ENCODE data around the gene GPR132. TPM values are rescaled to one million over a fixed set of nuclear protein-coding genes. Genes with fewer than 3 reads are reported as not detected.
"Not testable (repeated sequence)": the region's sequence is repeated elsewhere in the genome, so short reads cannot be mapped to it uniquely, and the experiment has no call there.

GPR132 gene
- total RNA-seq, 3 donors from 2014 or later (not counting 1 experiment from before 2014, with no cell fraction given) = 18.2 to 30.3 (median 26.7) TPM

- intact Hi-C loops (cut with micrococcal nuclease) = loop anchor here (2.0 kb wide), 1 partner anchor 23 kb away; no protein-coding TSS in a partner anchor
- H3K36me3 Mint-ChIP-seq = no peaks in the 10 kb centered on the region
- Histone ChIP-seq H3K27me3 (ENCODE audit: control insufficient read depth, insufficient read depth, low read length) (no peaks in the 10 kb centered on the region), H3K4me3 (ENCODE audit: low read length) (peak overlapping the region; percentile 79), H3K27ac (ENCODE audit: low read length) (peak overlapping the region; percentile 99), H3K9me3 (ENCODE audit: control insufficient read depth, insufficient read depth, low read length) (no peaks in the 10 kb centered on the region), H3K36me3 (ENCODE audit: control insufficient read depth, insufficient read depth, low read length) (no peaks in the 10 kb centered on the region), H3K4me1 (ENCODE audit: control insufficient read depth, insufficient read depth, low read length) (peaks cover 93% of the 10 kb centered on the region)
- DNase-seq = peak in 1 of 2 donors; percentile 34
- no peaks in the 10 kb centered on the region for H3K9me3 Mint-ChIP-seq
- peak overlapping the region; percentile 96 for H3K27ac Mint-ChIP-seq
- H3K27me3 Mint-ChIP-seq (ENCODE audit: low read depth in 2 of 2) = no peaks in the 10 kb centered on the region
- WGBS (ENCODE audit: insufficient coverage) = 77% methylated on average over 10 of the region's 10 CpGs
- peaks cover 52 to 76% of the 10 kb centered on the region in 2 donors for H3K4me1 Mint-ChIP-seq
- peak overlapping the region; percentile 94 for H3K4me3 Mint-ChIP-seq
- TF ChIP-seq, protein P1, sequence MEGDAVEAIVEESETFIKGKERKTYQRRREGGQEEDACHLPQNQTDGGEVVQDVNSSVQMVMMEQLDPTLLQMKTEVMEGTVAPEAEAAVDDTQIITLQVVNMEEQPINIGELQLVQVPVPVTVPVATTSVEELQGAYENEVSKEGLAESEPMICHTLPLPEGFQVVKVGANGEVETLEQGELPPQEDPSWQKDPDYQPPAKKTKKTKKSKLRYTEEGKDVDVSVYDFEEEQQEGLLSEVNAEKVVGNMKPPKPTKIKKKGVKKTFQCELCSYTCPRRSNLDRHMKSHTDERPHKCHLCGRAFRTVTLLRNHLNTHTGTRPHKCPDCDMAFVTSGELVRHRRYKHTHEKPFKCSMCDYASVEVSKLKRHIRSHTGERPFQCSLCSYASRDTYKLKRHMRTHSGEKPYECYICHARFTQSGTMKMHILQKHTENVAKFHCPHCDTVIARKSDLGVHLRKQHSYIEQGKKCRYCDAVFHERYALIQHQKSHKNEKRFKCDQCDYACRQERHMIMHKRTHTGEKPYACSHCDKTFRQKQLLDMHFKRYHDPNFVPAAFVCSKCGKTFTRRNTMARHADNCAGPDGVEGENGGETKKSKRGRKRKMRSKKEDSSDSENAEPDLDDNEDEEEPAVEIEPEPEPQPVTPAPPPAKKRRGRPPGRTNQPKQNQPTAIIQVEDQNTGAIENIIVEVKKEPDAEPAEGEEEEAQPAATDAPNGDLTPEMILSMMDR (IDR thresholded peaks at IDR 0.05) = no peak
- no peak for ATAC-seq
Observed at GRCh38 chr14:105064001-105064400, 1.2 kb downstream of the GPR132 start.

DNA sequence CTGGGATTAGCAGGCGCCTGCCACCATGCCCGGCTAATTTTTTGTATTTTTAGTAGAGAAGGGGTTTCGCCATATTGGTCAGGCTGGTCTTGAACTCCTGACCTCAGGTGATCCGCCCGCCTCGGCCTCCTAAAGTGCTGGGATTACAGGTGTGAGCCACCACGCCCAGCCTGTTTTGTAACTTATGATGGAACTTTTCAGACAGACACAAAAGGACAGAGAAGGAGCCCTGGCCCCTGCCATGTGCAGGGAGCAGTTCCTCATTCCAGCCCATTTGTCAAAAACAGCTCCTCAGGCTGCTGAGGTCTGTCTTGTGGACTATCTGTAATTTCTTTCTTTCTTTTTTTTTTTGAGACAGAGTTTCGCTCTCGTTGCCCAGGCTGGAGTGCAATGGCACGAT is 1.7 kb downstream of the GPR132 start:
- H3K27me3 Mint-ChIP-seq (ENCODE audit: low read depth in 2 of 2); H3K36me3 Mint-ChIP-seq; H3K4me3 ChIP-seq (ENCODE audit: low read length); H3K36me3 ChIP-seq (ENCODE audit: control insufficient read depth, insufficient read depth, low read length); H3K27me3 ChIP-seq (ENCODE audit: control insufficient read depth, insufficient read depth, low read length); H3K9me3 Mint-ChIP-seq; intact Hi-C loops (cut with micrococcal nuclease); H3K9me3 ChIP-seq (ENCODE audit: control insufficient read depth, insufficient read depth, low read length); ATAC-seq: not testable (repeated sequence)
- DNase-seq = peak in 1 of 2 donors; percentile 32
- H3K27ac ChIP-seq (ENCODE audit: low read length) = peak overlapping the region; percentile 79
- 57% methylated on average over 10 of the region's 10 CpGs for WGBS (ENCODE audit: insufficient coverage)
- Mint-ChIP-seq H3K27ac (peak overlapping the region; percentile 96), H3K4me3 (peak overlapping the region; percentile 94), H3K4me1 (peaks cover 52 to 76% of the 10 kb centered on the region in 2 donors)
- H3K4me1 ChIP-seq (ENCODE audit: control insufficient read depth, insufficient read depth, low read length) = peaks cover 98% of the 10 kb centered on the region

DNA sequence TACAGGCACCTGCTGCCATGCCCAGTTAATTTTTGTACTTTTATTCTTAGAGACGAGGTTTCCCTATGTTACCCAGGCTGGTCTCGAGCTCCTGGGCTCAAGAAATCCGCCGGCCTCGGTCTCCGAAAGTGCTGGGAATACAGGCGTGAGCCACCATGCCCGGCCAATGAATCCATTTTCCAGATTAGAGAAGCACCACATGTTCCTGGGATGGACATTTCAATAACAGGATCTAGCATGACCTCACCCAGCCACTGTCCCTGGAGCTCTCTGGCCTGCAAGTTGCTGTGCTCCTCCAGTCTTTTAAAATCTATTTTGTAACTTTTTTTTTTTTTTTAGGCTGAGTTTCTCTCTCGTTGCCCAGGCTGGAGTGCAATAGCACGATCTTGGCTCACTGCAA is 2.2 kb downstream of the GPR132 start:
- peaks cover 98% of the 10 kb centered on the region for H3K4me1 ChIP-seq (ENCODE audit: control insufficient read depth, insufficient read depth, low read length)
- TF ChIP-seq, protein P1 (IDR thresholded peaks at IDR 0.05) = no peak
- H3K4me3 Mint-ChIP-seq = peak overlapping the region; percentile 86
- DNase-seq (no peak), ATAC-seq (no peak)
- no peak overlapping the region for H3K4me3 ChIP-seq (ENCODE audit: low read length)
- H3K27ac Mint-ChIP-seq = peak overlapping the region; percentile 96
- H3K36me3 ChIP-seq (ENCODE audit: control insufficient read depth, insufficient read depth, low read length) = no peaks in the 10 kb centered on the region
- peak overlapping the region; percentile 79 for H3K27ac ChIP-seq (ENCODE audit: low read length)
- 71% methylated on average over 10 of the region's 10 CpGs for WGBS (ENCODE audit: insufficient coverage)
- H3K4me1 Mint-ChIP-seq = peaks cover 52 to 76% of the 10 kb centered on the region in 2 donors
- H3K27me3 Mint-ChIP-seq (ENCODE audit: low read depth in 2 of 2) = no peaks in the 10 kb centered on the region
- intact Hi-C loops (cut with micrococcal nuclease) = no loop called here
- H3K27me3 ChIP-seq (ENCODE audit: control insufficient read depth, insufficient read depth, low read length) = no peaks in the 10 kb centered on the region
- no peaks in the 10 kb centered on the region for H3K9me3 Mint-ChIP-seq
- no peaks in the 10 kb centered on the region for H3K36me3 Mint-ChIP-seq
- no peaks in the 10 kb centered on the region for H3K9me3 ChIP-seq (ENCODE audit: control insufficient read depth, insufficient read depth, low read length)

DNA sequence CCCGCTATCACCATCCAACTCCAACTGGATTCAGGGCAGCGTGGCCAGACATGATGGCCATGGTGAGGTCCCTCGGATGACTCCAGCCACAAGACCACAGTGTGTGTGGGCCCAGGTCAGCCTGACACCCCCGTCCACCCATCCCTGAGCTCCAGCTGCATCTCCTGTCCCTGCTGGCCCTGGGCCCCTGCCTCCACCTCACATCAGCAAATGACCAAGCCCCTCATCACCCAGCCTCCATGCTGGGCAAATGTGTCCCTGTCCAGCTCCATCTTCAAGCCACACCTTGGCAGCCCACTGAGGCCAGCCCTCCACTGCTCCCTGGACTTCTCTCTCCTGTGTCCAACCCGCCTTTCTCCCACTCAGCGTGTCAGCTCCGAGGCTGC is 3.2 kb downstream of the GPR132 start:
- TF ChIP-seq, protein P1 (IDR thresholded peaks at IDR 0.05) = no peak
- H3K4me3 ChIP-seq (ENCODE audit: low read length) = peak overlapping the region; percentile 46
- peaks cover 46 to 71% of the 10 kb centered on the region in 2 donors for H3K4me1 Mint-ChIP-seq
- intact Hi-C loops (cut with micrococcal nuclease) = no loop called here
- 56% methylated on average over 7 of the region's 7 CpGs for WGBS (ENCODE audit: insufficient coverage)
- peak overlapping the region; percentile 79 for H3K27ac ChIP-seq (ENCODE audit: low read length)
- H3K27ac Mint-ChIP-seq = peak overlapping the region; percentile 96
- H3K36me3 Mint-ChIP-seq = no peaks in the 10 kb centered on the region
- no peaks in the 10 kb centered on the region for H3K27me3 Mint-ChIP-seq (ENCODE audit: low read depth in 2 of 2)
- ATAC-seq (no peak), DNase-seq (no peak)
- H3K4me1 ChIP-seq (ENCODE audit: control insufficient read depth, insufficient read depth, low read length) = peaks cover 87% of the 10 kb centered on the region
- H3K36me3 ChIP-seq (ENCODE audit: control insufficient read depth, insufficient read depth, low read length) = peaks cover 5% of the 10 kb centered on the region
- H3K9me3 Mint-ChIP-seq = no peaks in the 10 kb centered on the region
- H3K4me3 Mint-ChIP-seq = peak overlapping the region; percentile 86
- no peaks in the 10 kb centered on the region for H3K27me3 ChIP-seq (ENCODE audit: control insufficient read depth, insufficient read depth, low read length)
- no peaks in the 10 kb centered on the region for H3K9me3 ChIP-seq (ENCODE audit: control insufficient read depth, insufficient read depth, low read length)
